Fibroblast of lung (primary cell): ENCODE results near the gene SLC25A6. TPM values are rescaled to one million over a fixed set of nuclear protein-coding genes. Genes with fewer than 3 reads are reported as not detected.

Experiments used
- DNase-seq, 2 donors: peaks; one replicate each; pipeline versions ENCODE4 v3.0.0 to v3.0.0-alpha.2; 2010; ENCODE audit warnings: low read depth in 2 of 2
- H2AFZ ChIP-seq: 2 replicates; pipeline ENCODE4 v1.5.1; 2012; ENCODE audit warnings: low read length, control low read depth, inconsistent platforms
- H3K27ac ChIP-seq: 2 replicates; pipeline ENCODE4 v1.5.1; 2011; ENCODE audit warnings: low read length, control low read depth; ENCODE audit not compliant: insufficient read depth
- H3K27me3 ChIP-seq: 2 replicates; pipeline ENCODE4 v1.5.1; 2011; ENCODE audit warnings: mild to moderate bottlenecking, low read length; ENCODE audit not compliant: control insufficient read depth, insufficient read depth
- H3K36me3 ChIP-seq: 2 replicates; pipeline ENCODE4 v1.5.1; 2011; ENCODE audit warnings: low read length; ENCODE audit not compliant: control insufficient read depth, insufficient read depth
- H3K4me1 ChIP-seq: 2 replicates; pipeline ENCODE4 v1.5.1; 2011; ENCODE audit warnings: low read length; ENCODE audit not compliant: control insufficient read depth, insufficient read depth; ENCODE audit errors: extremely low read depth
- H3K4me2 ChIP-seq: 2 replicates; pipeline ENCODE4 v1.5.1; 2011; ENCODE audit warnings: low read length, control low read depth; ENCODE audit not compliant: insufficient read depth; ENCODE audit errors: extremely low read depth
- H3K4me3 ChIP-seq, 4 experiments: fragments of 200-600 bp in 1 of 4; sonication (generic) in 1 of 4; replicated peaks in 1 of 4; 2 replicates each; pipeline ENCODE4 v1.5.1; 2011 to 2016; ENCODE audit warnings: low read length in 4 of 4, low read depth in 3 of 4, mild to moderate bottlenecking in 3 of 4, control low read depth in 2 of 4, inconsistent platforms in 1 of 4, mixed read lengths in 1 of 4; ENCODE audit not compliant: insufficient read depth in 1 of 4; ENCODE audit errors: control extremely low read depth in 1 of 4
- H3K79me2 ChIP-seq: 2 replicates; pipeline ENCODE4 v1.5.1; 2012; ENCODE audit warnings: mild to moderate bottlenecking, low read length, inconsistent platforms; ENCODE audit not compliant: control insufficient read depth, insufficient read depth
- H3K9ac ChIP-seq: 2 replicates; pipeline ENCODE4 v1.5.1; 2011; ENCODE audit warnings: mild to moderate bottlenecking, low read length, control low read depth; ENCODE audit not compliant: insufficient read depth
- H3K9me3 ChIP-seq: 2 replicates; pipeline ENCODE4 v1.5.1; 2012; ENCODE audit warnings: low read depth, low read length; ENCODE audit not compliant: control insufficient read depth, insufficient read depth
- H4K20me1 ChIP-seq: 2 replicates; pipeline ENCODE4 v1.5.1; 2011; ENCODE audit warnings: low read length; ENCODE audit not compliant: control insufficient read depth, insufficient read depth; ENCODE audit errors: extremely low read depth
- EZH2 ChIP-seq: IDR thresholded peaks from 2 replicates; pipeline ENCODE4 v1.5.1; 2012; ENCODE audit warnings: low read length, control low read depth, mild to moderate bottlenecking; ENCODE audit errors: missing control alignments
- polyA plus RNA-seq, 2 donors: library from polyadenylated mRNA; depleted of rRNA in 1 of 2; stranded (reverse) in 1 of 2; unstranded in 1 of 2; fragments of >200 nt; gene quantifications; 2 replicates each; pipeline ENCODE4 v1.2.1, GENCODE V29; 2011 to 2012; ENCODE audit warnings: missing spikeins in 1 of 2
- total RNA-seq: library from RNA; depleted of rRNA; stranded (reverse); fragments of >200 nt; gene quantifications from 2 replicates; pipeline ENCODE4 v1.2.1, GENCODE V29; 2014
- TF ChIP-seq, protein P1 (sequence below), 2 donors: IDR thresholded peaks in 1 of 2; conservative IDR thresholded peaks in 1 of 2; 1 replicate in 1 of 2; 2 replicates in 1 of 2; pipeline ENCODE4 v1.5.1; 2011 to 2012; ENCODE audit warnings: low read length in 2 of 2, control low read depth in 1 of 2, inconsistent platforms in 1 of 2, low read depth in 1 of 2, mild to moderate bottlenecking in 1 of 2

SLC25A6 gene
- total and polyA plus RNA-seq, 2 donors (not counting 1 experiment from before 2014, with no cell fraction given): 158 to 220 TPM

DNA sequence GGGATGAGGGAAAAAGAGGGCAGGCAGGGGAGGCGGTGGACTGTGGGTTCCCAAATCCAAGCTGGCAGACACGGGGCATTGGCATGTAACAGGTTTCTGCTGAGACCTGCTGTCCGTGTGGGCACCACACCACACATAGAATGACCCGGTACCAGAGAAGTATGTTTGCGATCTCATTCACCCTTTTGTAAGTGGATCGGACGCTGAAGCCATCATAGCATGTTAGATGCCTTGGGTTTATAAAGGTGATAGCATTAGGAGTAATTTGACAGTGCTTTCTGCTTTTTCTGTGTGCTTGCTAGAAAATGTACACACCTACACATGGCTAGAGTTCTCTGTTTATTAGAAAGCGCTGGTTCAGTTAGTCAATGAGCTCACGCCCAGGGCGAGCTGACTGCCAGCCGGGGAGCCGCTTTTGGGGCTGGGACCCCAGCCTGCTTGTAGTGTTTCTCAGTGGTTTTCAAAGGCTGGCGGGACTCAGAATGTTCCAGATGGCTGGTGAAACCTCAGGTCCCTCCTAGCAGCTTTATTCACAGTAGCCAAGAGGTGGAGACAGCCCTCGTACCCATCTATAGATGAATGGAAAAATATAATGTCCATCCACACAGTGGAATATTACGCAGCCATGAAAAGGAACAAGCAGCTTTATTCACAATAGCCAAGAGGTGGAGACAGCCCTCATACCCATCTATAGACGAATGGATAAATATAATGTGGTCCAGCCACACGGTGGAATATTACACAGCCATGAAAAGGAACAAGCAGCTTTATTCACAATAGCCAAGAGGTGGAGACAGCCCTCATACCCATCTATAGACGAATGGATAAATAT is 54.7 kb downstream of the SLC25A6 start:
- Histone ChIP-seq H3K27me3 (no peaks in the 10 kb centered on the region), H3K9me3 (no peaks in the 10 kb centered on the region), H3K4me2 (no peak overlapping the region), H4K20me1 (no peaks in the 10 kb centered on the region), H2AFZ (no peak overlapping the region), H3K79me2 (no peaks in the 10 kb centered on the region), H3K4me3 (peak overlapping the region in 1 of 4 experiments; percentile 22), H3K27ac (no peak overlapping the region), H3K4me1 (no peaks in the 10 kb centered on the region), H3K36me3 (no peaks in the 10 kb centered on the region), H3K9ac (no peak overlapping the region)
- no peak for DNase-seq
- TF ChIP-seq, protein P1, sequence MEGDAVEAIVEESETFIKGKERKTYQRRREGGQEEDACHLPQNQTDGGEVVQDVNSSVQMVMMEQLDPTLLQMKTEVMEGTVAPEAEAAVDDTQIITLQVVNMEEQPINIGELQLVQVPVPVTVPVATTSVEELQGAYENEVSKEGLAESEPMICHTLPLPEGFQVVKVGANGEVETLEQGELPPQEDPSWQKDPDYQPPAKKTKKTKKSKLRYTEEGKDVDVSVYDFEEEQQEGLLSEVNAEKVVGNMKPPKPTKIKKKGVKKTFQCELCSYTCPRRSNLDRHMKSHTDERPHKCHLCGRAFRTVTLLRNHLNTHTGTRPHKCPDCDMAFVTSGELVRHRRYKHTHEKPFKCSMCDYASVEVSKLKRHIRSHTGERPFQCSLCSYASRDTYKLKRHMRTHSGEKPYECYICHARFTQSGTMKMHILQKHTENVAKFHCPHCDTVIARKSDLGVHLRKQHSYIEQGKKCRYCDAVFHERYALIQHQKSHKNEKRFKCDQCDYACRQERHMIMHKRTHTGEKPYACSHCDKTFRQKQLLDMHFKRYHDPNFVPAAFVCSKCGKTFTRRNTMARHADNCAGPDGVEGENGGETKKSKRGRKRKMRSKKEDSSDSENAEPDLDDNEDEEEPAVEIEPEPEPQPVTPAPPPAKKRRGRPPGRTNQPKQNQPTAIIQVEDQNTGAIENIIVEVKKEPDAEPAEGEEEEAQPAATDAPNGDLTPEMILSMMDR (conservative IDR thresholded peaks at IDR 0.05 in 1 of 2, IDR thresholded peaks at IDR 0.05 in 1 of 2; ENCODE audit: low read depth in 1 of 2, low read length in 2 of 2): no peak
- no peak for TF ChIP-seq EZH2

DNA sequence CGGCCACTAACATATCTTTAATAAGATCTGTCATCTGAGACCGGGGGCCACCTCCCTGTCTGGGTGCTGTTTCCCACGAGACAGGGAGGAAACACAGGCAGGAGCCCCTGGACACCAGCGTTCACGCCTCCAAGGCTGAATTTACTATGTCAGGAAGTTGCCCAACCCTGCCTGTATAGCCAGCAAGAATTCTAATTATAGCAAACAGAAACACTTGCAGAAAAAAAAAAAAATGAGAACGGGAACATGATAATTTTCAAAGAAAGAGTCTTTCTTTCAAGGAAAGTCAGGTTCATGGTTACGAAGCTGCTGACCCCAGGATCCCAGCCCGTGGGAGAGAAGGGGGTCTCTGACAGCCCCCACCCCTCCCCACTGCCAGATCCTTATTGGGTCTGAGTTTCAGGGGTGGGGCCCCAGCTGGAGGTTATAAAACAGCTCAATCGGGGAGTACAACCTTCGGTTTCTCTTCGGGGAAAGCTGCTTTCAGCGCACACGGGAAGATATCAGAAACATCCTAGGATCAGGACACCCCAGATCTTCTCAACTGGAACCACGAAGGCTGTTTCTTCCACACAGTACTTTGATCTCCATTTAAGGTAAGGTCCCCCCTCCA is 55.5 kb downstream of the SLC25A6 start, which contains the start of gene IL3RA:
IL3RA (plus strand) TSS at position 455 of the 613 bp plus-strand sequence. CDS start 4,981 bp downstream, outside the sequence.
- H3K4me2 ChIP-seq: no peak within 1 kb of the TSS
- peak within 1 kb of the TSS in 1 of 4 experiments; percentile 22 for H3K4me3 ChIP-seq
- TF ChIP-seq, protein P1 (conservative IDR thresholded peaks at IDR 0.05 in 1 of 2, IDR thresholded peaks at IDR 0.05 in 1 of 2; ENCODE audit: low read depth in 1 of 2, low read length in 2 of 2): no peak
- no peak for TF ChIP-seq EZH2
- H3K27me3 ChIP-seq: no peaks in the 10 kb centered on the region
- H3K27ac ChIP-seq: no peak within 1 kb of the TSS
- H3K36me3 ChIP-seq: no peaks in the 10 kb centered on the region
- no peaks in the 10 kb centered on the region for H3K9me3 ChIP-seq
- no peaks in the 10 kb centered on the region for H4K20me1 ChIP-seq
- H3K79me2 ChIP-seq: no peaks in the 10 kb centered on the region
- no peak within 1 kb of the TSS for H3K9ac ChIP-seq
- H2AFZ ChIP-seq: no peak within 1 kb of the TSS
- DNase-seq: no peak
- no peaks in the 10 kb centered on the region for H3K4me1 ChIP-seq

Other genes with a start within 250 kb of the SLC25A6 start
- gene CRLF2, start 179.5 kb downstream of the SLC25A6 start, total RNA-seq: not detected in 2 replicates
- gene CRLF2, start 179.5 kb downstream of the SLC25A6 start, polyA plus RNA-seq: not detected in 2 replicates
- gene CSF2RA, start 123.3 kb downstream of the SLC25A6 start, total RNA-seq: not detected in 2 replicates
- not detected in 2 replicates for gene CSF2RA, start 123.3 kb downstream of the SLC25A6 start, polyA plus RNA-seq
- gene IL3RA, start 55.3 kb downstream of the SLC25A6 start, total RNA-seq: under 0.01 TPM in 1 of 2 replicates, not detected in the other
- 0.03 TPM in 1 of 2 replicates, not detected in the other for gene IL3RA, start 55.3 kb downstream of the SLC25A6 start, polyA plus RNA-seq
- 11.0 and 12.9 TPM in 2 replicates for gene ASMTL, start 60.8 kb upstream of the SLC25A6 start, total RNA-seq
- 17.7 and 19.8 TPM in 2 replicates for gene ASMTL, start 60.8 kb upstream of the SLC25A6 start, polyA plus RNA-seq
- gene P2RY8, start 145.1 kb upstream of the SLC25A6 start, total RNA-seq: not detected in 2 replicates
- gene P2RY8, start 145.1 kb upstream of the SLC25A6 start, polyA plus RNA-seq: not detected in 2 replicates
- gene AKAP17A, start 199.5 kb upstream of the SLC25A6 start, total RNA-seq: 17.8 and 18.0 TPM in 2 replicates
- gene AKAP17A, start 199.5 kb upstream of the SLC25A6 start, polyA plus RNA-seq: 9.1 and 9.3 TPM in 2 replicates
- not detected in 2 replicates for gene ASMT, start 222.9 kb upstream of the SLC25A6 start, total RNA-seq
- not detected in 2 replicates for gene ASMT, start 222.9 kb upstream of the SLC25A6 start, polyA plus RNA-seq